CD4-positive, alpha-beta T cell treated with Interleukin-15 for 4 hours (primary cell): Measurements from ENCODE around the gene XRN1.

Experiments
- DNase-seq: peaks from one replicate; pipeline ENCODE4 v3.0.0-alpha.2; 2020; ENCODE audit warnings: low spot score

The XRN1 gene

DNA sequence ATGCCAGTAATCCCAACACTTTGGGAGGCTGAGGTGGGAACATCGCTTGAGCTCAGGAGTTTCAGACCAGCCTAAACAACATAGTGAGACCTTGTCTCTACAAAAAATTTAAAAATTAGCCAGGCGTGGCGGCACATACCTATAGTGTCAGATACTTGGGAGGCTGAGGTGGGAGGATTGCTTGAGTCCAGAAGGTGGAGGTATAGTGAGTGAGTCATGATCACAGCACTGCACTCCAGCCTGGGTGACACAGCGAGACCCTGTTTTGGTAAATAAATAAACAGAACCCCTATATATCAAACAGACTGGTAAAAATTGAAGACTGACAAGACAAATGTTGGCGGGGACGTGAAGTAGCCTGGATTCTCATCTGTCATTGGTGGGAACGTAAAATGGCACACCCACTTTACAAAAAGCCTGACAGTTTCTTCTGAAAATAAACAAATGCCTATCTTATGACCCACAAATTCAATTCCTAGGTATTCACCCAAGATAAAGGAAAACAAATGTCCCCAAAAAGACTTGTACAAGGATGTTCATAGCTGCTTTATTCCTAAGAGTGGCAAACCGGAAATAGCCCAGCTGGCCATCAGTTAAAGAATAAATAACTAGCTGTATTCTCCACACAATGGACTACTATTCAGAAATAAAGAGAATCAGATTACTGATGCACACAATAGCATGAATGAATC is 175.5 kb downstream of the XRN1 start:
- DNase-seq, result no peak

DNA sequence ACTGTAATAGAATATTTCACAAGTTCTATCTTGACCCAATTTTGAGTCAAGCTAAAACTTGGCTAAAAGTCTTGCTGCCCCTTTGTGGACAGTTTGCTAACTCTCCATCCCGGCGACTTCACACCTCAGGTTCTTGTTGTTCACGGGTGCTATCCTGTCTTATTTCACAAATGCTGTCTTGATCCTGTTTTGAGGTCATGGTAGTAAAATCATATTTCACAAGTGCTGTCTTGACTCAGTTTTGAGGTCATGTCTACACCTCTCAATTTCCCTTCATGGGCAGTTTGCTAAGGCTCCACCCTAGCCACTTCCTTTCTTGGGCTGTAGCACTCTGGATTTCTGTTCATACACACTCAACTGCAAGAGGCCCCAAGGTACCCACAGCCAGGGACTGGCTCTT is 177.4 kb downstream of the XRN1 start:
- DNase-seq, result peak; percentile 58

DNA sequence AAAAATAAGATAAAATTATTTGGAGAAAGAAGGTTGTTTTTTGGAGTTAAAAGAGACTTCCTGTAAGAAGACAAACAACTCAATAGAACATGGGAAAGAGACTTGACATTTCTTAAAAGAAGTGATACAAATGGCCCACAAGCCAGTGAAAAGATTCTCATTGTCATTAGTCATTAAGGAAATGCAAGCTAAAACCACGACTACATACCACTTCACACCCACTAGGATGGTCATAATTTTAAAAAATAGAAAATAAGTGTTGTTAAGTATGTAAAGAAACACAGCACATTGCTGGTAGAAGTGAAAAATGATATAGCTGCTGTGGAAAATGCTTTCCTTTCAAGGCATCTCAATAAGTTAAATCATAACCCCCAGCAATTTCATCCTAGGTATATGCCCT is 178.1 kb downstream of the XRN1 start:
- peak; percentile 11 for DNase-seq

DNA sequence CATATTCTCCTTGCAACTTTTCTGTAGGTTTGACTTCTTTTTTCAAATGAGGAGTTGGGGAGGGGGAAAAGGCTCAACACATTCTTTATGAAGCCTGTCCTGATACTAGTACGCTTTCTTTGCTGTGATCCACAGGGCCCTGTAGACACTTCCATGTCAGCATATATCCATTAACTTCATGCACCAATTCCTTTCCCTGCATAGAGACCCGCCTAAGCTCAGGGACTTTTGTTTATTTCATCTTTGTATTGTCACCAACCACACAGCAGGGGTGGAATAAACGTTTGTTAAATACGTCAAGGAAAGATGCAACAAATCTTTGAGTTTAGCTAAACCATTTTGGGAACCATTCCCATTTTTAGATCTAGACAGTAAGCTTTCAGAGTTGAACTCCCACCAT is 179.4 kb downstream of the XRN1 start:
- no peak for DNase-seq

DNA sequence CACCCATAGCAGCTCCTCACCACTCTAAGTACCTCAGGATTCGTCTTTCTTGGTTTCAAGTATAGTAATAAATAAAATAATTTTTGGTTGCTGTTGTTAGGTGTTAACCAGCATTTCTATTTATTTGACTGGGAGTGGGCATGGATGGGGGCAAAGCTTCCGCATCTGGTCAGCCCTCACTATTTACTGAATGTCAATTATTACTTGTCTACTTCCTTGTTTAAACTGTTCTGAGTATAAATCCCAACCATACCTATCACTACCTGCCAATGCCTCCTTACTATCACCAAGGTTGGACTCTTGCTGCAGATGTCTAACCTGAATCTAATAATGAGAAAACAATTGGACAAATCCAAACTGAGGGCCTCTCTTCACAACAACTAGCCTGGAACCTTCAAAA is 180.6 kb downstream of the XRN1 start:
- DNase-seq, result no peak

DNA sequence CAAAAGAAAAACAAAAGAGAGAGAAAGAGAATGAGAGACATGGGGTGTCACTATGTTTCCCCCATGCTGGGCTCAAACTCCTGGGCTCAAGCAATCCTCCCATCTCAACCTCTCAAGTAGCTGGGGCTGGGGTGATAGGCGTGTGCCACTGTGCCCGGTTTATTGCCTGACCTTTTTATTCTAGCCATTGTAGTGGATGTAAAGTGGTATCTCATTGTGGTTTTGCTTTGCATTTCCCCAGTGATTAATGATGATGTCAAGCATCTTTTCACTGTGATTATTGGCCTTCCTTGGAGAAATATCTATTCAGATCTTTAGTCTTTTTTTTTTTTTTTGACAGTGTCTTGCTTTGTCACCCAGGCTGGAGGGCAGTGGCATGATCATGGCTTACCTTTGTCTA is 184.7 kb downstream of the XRN1 start:
- DNase-seq, result no peak

DNA sequence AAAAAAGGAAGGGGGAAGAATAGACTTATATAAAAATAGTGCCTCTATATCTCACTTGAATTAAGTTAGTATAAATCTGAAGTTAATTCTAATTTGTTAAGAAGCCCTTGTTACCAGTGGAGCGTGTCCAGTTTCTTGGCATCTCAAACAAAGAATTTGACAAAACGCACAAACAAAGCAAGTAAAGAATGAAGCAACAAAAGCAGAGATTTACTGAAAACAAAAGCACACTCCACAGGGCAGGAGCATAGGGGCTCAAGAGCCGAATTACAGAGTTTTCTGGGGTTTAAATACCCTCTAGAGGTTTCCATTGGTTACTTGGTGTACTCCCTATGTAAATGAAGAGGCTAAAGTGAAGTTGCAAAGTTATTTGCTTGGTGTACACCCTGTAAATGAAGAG is 188.5 kb downstream of the XRN1 start:
- DNase-seq, result no peak

DNA sequence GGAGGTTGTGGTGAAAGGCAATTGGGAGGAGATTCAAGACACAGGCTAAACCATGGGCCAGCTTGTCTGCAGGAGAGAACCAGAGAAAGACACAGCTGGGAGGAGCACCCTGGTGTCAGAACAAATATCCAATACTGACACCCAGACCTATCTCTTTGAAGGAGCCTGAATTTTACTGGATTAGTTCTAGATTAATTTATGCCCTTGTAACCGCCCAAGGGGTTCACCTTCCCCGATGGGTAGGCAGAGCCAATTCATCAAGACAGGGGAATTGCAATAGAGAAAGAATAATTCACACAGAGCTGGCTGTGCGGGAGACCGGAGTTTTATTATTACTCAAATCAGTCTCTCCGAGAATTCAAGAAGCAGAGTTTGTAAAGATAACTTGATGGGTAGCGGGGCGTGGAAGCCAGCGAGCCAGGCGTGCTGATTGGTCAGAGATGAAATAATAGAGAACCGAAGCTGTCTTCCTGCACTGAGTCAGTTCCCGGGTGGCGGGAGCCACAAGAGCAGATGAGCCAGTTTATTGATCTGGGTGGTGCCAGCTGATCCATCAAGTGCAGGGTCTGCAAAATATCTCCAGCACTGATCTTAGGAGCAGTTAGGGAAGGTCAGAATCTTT is 191.0 kb downstream of the XRN1 start:
- DNase-seq, result no peak
